GM19193 (cell line): ENCODE results near the gene RAB27A.

ENCODE experiments used
- POLR2A ChIP-seq: IDR thresholded peaks from 4 replicates; pipeline ENCODE4 v1.6.1; 2011; ENCODE audit not compliant: insufficient read depth, insufficient read length; ENCODE audit errors: extremely low read depth

The RAB27A gene

DNA sequence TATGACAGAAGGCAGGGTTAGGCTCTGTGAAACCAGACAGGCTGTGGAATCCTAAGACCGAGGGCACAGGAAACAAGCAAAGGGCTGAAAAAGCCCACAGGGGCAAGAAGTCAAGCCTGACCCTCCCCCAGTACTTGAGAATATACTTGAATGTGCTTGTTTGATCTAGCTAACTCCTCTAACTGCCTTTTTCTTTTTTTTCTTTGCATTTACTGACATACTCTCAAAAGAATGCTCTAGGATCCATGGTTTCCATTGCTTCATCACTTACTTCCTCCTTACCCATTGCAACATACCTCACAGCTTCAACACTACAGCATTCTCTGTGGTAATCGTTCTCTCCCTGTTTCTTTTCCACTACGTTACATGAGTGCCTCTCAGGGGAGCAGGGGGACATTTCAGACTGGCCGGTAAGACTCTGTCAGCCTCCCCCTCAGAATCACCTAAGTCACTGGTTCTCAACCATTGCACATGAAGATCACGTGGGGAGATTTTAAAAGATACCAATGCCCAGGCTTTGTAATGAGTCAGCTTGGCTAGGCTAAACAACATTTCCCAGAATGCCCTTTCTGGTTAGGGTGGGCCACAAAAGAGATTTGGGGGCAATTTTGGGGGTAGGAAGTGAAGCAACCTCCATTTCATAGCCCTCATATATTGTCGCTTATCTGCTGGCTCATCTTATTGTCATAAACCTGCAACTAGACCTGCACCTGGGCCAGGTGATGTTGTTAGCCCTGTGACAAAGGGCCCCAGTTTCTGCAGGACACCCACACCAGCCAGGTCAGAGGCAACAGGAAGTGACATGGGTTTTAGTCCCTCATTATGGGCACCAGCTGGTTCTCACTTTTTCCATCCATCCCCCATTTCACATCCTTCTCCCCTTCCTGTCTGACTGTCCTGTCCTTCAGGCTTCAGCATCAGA lies 68.3 kb downstream of the RAB27A start:
- no peak for TF ChIP-seq POLR2A

DNA sequence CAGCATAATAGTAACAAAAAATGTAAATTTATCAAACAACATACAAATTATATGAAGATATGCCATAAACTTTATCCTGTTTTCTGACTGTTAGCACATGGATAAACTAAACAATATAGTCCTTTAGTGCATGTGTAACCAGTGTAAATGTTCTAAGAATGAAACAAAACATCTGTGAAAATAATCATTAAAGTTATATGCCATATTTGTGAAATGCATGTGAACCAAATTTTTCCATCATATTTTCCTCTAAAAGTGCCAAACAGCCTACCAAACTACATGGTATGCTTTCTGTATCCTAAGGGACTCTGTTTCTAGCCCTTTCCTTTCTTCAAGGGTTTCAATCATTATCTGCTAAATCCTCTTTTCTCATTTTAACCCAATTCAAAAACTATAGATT lies 69.0 kb downstream of the RAB27A start:
- TF ChIP-seq POLR2A = no peak

DNA sequence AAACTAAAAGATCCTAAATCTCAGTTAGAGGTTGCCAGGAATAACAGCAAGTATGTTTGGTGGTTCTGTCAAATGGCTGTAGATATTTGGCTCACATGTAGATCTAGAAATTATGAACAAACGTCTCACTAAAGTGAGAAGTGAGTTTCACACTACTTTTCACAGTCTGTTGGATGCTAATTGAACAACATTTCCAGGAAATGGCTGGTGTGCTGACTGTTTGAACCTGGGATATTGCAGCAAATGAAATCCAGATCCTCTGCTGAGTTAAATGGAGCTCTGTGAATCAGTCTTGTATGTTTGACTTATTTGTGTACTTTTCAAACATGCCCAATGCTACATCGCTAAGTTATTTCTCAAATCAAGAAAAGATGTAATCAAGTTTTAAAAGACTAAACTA lies 71.6 kb downstream of the RAB27A start:
- TF ChIP-seq POLR2A = no peak

GRCh38 chr15:55204464-55204863 lies 85.1 kb downstream of the RAB27A start:
- TF ChIP-seq POLR2A = no peak

DNA sequence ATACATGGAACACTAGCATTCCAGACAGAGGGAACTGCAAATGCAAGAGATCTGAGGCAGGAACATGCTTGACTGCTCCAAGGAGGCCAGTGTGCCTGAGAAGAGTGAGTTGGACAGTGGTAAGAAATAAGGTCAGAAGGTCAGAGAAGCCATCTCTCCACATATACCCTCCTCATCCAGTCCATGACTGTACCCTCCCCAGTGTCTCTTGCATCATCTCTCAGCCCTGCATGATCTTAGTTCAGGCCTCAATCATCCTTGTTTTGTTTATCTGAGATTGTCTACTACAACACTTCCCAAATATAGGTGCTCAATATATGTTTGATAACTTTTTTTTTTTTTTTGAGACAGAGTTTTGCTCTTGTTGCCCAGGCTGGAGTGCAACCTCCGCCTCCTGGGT lies 87.4 kb downstream of the RAB27A start:
- no peak for TF ChIP-seq POLR2A

GRCh38 chr15:55198706-55199105 lies 90.9 kb downstream of the RAB27A start:
- no peak for TF ChIP-seq POLR2A

DNA sequence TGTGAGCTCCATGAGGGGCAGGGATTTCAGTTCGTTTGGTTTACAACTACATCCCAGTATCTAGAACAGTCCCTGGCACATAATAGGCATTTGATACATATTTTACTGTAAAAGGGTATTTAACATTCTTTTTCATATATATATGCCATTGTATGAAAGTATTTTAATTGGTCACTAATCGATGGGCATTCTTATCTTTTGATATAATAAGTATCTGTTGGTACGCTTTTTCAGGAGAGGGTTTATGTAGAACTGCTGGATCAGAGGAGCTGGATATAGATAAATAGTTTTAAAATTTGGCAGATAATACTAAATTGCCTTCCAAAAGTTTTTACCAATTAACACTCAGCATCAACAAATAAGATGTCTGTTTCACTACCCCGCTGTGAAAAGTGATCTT lies 91.9 kb downstream of the RAB27A start:
- TF ChIP-seq POLR2A = no peak

DNA sequence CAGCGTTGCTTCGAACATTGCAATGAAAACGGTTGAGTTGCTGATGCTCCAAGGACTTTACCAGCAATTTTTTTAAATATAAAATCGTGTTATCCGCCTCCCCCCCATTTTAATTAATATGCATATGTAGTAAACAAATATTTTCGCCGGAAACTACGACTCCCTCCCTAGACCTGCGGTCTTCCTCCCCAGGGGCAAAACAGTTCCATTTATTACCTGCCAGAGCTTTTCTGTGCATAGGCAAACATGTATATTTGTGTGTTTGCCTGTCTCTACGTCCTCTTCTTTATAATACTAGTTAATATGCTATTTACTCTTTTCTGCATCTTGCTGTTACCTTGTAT lies 92.3 kb downstream of the RAB27A start:
- no peak for TF ChIP-seq POLR2A

GRCh38 chr15:55196458-55197361 lies 92.9 kb downstream of the RAB27A start, which contains the start of gene RSL24D1:
Gene RSL24D1 (minus strand): TSS chr15:55196941. CDS start chr15:55196890, 51 bp downstream.
- peak; percentile 91 for TF ChIP-seq POLR2A

- no peak for TF ChIP-seq POLR2A
Measured at GRCh38 chr15:55195996-55196395, 93.6 kb downstream of the RAB27A start.

GRCh38 chr15:55194256-55194655 lies 95.4 kb downstream of the RAB27A start:
- no peak for TF ChIP-seq POLR2A

GRCh38 chr15:55186331-55186730 lies 103.3 kb downstream of the RAB27A start:
- no peak for TF ChIP-seq POLR2A

DNA sequence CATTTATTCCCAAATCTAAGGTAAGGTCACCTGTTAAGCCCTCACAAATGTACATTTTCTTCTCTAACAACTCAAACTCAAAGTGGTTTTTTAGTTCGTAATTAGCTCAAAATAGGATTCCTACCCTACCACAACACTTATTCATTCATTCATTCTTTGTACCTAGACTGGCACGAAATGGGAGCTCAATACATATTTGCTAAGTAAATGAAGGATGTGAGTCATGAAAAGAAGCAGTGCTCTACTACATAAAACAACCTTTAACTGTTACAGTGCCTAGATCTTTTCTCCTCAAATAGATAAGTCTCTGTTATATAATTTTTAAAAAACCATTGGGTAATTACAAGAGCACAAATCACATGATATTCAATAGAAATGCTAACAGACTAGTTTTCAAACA lies 105.9 kb downstream of the RAB27A start:
- TF ChIP-seq POLR2A = no peak

DNA sequence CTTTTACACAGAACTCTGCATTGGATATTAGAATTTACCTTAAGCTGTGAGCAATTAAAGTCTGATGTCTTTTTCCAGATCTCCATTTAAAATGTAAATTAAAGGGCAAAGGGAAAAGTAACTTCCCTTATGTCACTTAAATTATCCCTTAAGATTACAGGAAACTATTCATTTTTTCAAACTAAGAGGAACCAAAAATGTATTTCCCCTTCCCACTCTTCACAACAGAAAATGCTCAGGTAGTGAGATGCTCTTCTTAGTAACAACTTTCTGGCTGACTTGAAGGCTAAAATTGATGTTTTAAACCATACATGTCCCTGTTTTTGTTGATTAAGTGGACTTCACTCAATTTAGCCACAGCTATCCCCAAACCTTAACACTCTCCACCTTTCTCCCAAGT lies 110.5 kb downstream of the RAB27A start:
- TF ChIP-seq POLR2A = no peak

DNA sequence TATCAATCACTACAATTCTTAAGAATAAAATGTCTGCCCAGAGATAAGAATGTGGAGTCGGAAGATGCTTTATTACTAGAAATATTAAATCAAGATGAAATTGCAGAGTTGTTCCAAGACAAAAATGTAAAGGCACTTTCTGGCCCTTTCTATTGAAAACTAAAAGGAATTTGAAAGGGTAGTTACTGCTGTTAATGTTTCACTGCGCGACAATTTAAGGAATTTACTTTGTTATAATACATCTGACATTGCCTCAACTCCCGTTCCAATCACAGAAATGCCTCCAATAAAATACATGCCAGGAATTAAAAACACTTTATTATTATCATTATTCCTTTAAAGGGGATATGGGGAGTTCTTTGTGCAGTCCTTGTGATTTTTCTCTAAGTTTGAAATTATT lies 119.3 kb downstream of the RAB27A start:
- no peak for TF ChIP-seq POLR2A
